ENCODE data around the gene HNF1B.
A peak's percentile ranks its signal among the peaks of the same experiment; 100 is the strongest.

Gene HNF1B

DNA sequence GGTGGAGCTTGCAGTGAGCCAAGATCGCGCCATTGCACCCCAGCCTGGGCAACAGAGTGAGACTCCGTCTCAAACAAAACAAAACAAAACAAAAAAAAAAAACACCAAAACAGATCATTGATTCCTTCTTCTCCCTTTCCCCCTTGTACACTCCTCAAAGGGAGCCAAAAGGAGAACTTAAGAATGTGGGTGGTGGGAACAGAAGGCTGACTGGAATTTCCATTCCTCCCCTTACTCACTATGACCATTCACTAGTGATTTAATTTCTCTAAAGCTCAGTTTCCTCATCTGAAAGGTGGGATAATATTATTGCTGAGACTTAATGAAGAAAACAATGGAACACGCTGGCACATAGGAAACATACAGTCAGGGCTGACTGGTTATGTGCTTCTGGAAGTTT lies 17.1 kb upstream of the HNF1B start:
- DNase-seq (ENCODE audit: low read depth): no peak

GRCh38 chr17:37761059-37761458 lies 16.2 kb upstream of the HNF1B start:
- no peak for DNase-seq (ENCODE audit: low read depth)

DNA sequence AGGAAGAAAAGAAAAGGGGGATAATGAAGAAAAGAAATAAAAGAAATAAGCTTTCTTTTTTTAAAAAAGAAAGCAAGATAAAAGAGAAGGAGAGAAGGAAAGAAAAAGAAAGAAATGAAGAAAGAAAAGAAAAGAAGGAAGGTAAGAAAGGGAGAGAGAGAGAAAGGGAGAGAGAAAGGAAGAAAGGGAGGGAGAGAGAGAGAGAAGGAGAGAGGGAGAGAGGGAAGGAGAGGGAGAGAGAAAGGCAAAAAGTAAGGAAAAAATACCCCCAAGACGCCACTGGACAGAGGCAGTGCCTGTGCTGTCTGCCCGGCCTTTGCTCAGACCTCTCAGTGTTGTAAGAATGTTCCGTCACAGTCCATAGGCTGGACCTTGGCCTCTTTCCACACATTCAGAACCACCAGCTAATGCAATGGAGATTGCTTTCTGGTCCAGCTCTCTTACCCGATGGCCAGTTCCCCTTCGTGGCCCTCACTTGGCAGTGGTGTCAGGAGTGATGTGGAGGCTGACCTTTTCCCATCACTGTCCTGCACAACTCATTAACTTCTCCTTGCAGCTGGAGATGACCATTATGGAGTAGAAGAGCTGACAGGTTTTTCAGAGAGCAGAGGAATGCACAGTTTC lies 14.3 kb upstream of the HNF1B start:
- no peak for DNase-seq (ENCODE audit: low read depth)

DNA sequence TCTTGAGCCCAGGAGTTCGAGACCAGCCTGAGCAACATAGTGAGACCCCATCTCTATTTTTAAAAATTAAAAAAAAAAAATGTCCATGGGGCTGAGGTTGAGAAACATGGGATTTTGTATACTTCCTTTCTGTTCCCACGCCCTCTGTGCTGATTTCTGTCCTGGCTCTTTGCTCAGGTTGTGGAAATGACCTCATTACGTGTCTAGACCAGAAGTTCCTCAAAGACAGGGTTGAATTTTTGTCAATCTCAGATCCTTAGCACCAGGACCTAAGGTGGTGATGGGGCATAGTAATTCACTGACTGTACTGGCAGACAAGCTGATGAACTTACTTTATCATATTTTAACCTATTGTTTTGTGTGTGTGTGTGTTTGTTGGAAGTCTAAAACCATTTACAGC lies 11.2 kb upstream of the HNF1B start:
- no peak for DNase-seq (ENCODE audit: low read depth)

DNA sequence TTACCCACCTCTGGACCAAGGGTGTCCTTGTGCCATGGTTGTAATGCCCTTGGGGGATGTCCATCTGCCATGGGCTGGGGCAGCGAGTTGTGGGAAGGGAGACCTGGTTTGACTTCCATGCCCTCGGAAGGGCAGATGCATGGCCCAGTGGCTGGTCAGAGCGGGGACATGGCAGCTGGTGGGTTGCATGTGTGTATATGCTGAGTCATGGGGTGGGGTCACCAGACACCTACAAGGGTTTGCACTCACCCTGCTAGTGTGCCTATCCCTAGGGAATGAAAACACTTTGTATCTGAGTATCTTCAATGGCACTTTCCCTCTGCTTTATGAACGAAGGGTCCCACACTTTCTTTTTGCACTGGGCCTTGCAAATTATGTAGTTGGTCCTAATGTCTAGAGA lies 10.6 kb upstream of the HNF1B start:
- DNase-seq (ENCODE audit: low read depth): no peak

DNA sequence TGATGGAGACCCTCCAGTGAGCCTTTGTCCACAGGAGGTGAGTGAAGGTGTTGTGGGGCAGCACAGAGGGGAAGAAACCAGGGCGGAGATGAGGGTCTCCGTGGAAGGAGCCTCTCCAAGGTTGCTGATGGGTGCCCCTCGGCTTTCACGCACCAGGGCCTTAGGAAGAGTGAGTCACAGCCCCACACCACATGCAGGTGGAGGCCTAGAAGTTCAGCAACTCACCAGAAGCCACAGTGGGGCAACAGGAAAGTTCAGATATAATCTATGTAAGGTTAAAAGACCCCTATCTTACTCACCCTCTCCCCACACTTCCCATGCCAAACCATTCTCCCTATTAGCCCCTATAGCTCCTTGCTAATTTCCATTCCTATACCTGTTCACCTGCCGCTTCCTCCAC lies 9.5 kb upstream of the HNF1B start:
- DNase-seq (ENCODE audit: low read depth): no peak

GRCh38 chr17:37752482-37752881 lies 7.6 kb upstream of the HNF1B start:
- DNase-seq (ENCODE audit: low read depth): peak; percentile 78

DNA sequence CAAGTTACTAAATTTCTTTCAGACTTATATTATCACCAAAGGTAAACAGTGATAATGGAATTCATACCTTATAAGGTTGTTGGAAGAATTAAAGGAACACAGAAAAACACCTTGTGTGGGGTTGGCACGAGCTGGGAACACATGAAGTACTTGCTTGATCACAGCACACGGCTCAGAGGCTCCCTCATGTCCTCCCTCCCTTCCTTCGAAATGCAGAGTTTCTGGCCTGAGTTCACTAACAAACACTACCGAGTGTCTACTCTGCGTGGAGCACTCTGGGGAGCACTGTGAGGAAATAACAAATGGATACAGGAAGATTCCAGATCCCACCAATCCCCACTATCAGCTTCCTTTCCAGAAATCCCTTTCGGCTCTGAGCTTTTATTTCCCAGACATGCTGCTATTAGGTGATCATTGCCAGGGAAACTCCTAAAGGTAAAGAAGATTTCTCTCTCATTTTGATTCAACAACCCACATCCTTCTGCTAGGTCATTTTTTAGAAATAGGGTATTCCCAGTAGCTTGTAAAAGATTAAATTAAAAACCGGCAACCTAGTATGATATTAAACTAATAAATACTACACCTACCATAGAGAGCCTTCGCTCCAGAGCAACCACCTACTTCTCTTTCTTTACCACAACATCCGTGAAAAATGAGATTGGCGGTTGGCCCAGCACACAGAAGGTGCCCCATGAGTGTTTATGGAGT lies 6.1 kb upstream of the HNF1B start:
- no peak for DNase-seq (ENCODE audit: low read depth)

GRCh38 chr17:37750292-37750691 lies 5.4 kb upstream of the HNF1B start:
- no peak for DNase-seq (ENCODE audit: low read depth)

DNA sequence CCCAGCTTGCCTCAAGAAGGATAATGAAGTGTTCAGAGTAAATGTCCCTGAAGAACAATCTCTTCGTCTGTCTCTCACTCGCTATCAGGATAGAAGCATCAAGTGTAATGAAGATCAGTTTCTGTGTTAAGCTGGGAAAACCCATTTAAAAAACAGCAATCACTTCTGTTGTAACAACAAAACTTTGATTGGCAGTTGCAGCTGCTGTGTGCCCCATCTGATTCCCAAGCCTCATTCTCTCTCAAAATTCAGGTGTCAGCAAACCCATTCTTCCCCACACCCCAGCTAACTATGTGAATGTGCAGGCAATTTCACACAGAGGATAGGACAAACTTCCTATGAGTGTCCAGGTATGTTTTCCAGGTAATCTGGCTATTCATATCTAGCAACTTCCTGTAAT lies 2.4 kb upstream of the HNF1B start:
- no peak for DNase-seq (ENCODE audit: low read depth)

- DNase-seq (ENCODE audit: low read depth): no peak
Observed at GRCh38 chr17:37746617-37747016, 1.8 kb upstream of the HNF1B start.

DNA sequence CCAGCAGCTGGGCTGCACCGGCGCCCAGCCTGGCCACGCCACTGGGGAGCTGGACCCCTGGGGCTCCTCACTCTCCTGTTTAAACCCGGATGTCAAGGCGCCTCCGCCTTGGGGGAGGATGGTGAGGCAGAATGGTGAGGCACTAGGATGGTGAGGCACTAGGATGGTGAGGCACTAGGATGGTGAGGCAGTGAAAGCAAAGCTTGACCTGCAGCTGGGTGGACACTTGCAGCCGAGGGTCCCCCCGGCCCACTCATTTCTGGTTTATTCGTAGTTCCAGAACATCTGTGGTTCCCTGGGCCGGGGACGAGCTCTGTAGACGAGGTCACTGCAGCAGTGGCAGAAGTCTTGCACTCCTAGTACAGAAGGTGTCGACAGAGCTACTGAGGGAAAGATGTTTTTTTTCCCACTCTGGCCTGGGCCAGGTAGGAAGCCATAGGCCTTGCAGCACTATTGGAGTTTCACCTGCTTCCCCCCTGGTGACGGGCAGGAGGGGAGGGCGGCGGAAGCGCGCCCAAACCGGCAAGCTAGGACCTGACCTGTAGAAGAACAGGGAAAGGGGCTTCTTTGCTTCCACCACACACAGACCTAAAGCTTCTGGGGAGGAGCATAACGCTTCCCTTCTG lies 1.1 kb upstream of the HNF1B start:
- DNase-seq (ENCODE audit: low read depth): no peak

DNA sequence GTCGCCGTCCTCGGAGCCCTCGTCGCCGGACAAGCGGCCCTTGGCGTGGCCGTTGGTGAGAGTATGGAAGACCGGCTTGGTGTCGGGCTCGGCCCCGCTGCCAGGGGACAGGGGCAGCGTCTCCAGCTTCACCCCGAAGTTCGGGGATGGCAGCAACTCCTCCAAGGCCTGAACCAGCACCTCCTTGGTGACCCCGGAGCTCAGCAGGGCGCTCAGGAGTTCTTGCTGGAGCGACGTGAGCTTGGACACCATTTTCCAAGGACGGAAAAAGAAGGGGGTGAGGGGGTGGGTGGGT lies 279 bp downstream of the HNF1B start:
- no peak for DNase-seq (ENCODE audit: low read depth)

DNA sequence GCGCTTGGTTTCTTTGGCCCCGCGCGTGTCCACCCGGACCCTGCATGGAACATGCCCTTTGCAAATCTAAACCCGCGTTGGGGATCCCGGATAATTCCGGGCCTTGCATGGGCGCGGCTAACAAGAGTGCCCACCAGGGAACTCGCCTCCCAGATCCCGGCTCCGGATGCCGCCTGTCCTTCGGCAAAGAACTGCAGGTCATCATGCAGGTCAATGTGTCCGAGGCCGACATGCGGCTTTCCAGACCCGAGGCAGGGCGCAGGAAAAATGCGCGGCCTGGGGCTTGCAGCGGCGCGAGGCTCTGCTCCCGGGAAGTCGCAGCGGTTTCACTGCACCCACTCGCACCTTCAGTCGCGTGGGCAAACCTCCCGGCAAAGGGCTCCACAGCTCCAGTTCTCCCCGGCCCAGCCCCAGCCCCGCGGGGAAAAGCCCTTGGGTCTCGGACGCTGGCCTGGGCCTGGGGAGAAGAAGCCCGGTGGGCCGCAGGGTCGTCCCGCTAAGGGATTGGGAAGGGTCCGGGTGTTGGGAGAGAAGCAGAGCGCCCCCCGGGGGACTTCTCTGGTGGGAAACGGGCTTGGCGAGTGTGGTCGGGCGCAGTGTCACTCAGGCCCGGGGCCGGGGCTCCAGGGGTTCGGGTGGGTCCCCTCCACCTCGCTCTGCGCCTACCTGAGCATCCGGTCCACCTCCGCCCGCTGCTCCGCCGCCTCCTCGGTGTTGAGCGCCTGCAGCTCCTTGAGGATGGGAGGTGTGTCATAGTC lies 805 bp downstream of the HNF1B start:
- DNase-seq (ENCODE audit: low read depth): no peak

GRCh38 chr17:37743612-37743874 lies 1.3 kb downstream of the HNF1B start:
- no peak for DNase-seq (ENCODE audit: low read depth)

- no peak for DNase-seq (ENCODE audit: low read depth)
Observed at GRCh38 chr17:37742762-37743611, 1.9 kb downstream of the HNF1B start.

DNA sequence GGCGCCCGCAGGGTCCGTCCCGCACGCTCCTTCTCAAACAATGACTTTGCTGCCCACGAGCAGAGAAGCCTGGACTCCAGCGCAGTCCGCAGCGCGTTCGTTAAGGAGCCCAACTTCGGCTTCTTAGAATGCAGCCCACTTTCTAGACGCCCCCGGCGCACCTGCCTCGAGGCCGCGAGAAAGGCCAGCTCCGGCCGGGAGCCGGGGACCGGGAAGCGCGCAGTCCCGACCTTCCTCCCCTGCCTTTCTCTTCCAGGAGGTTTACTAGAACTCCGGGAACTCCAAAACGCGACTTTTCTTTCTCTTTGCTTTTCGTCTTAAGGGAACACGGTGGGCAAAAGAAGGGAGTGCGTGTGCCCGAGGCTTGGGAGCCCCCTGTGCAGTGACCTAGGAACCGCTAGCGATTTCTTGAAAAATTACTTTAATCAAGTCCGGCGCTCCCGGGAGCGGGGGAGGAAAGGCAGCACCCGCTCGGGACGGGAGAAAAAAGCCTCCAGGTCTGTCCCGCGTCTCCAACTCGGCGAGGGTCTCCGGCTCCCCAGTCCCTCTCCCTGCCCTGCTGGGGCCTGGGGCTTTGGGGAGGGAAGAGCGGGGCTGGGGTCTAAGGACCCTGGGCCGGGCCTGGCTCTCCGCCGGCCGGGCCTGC lies 2.6 kb downstream of the HNF1B start:
- DNase-seq (ENCODE audit: low read depth): no peak

DNA sequence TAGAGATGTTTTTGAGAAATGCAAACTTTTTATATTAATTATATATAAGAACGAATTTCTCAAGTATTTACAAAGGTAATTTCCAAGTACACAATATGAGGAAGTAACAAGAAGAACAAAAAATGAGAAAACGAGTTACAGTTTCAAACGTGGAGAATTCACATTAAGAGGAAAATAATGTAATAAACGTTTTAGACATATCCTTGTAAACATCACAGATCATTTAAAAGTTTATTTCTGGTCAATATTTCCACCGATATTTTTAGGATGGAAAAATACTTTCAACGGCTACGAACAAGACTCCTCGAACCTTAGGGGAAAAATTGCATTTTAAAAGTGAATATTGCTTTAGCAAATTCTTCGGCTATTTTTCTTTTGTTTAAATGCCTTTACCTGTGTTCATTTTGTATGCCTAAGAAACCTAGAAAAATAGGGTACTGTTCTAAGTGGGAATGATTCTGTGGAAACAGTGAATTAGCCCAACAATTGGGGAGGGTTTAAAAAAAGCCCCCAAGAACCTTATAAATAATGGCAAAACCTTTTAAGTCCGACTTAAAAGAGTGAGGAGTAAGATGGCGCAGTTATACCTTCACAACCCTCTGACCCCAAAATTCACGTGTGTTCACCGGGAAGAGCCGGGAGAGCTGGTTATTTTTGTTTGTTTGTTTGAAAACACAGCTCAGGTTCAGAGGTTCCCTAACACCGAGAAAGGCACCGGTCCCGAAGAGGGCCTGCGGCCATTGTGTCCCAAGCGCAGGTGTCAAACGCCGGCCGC lies 3.3 kb downstream of the HNF1B start:
- no peak for DNase-seq (ENCODE audit: low read depth)

DNA sequence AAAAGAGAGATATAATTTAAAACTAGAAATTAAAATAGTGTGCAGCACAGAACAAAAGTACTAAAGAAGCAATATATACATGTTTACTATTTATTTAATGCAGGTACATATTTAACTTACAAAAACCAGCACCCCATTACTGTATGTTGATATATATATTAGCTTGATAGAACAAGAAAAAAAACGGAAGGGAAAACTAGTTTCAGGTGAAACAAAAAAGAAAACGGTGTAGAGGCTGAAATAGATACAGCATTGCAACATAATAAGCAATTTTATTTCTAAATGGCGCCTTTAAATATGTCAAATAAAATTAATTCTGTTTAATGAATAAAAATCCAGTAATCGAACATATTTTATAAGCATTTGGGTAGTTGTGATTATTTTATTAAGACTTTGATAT lies 3.9 kb downstream of the HNF1B start:
- DNase-seq (ENCODE audit: low read depth): no peak

DNA sequence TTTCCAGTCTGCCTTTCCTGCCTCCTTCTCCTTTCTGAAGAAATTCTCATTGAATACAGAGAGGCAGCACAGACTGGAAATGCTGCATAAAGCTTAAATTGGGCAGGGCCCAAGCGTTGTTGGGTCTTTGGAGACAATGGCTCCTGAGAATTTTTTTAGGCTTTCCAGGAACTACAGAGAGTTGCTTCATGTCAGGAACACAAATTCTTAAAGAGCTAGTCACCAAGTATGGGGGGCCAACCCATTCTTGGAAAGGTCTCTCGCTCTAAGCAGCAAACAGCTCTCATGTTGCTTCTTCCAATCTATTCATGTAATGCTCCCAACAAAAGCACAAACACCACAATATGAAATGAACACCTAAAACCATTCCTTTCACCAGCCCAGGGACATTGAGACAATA lies 6.9 kb downstream of the HNF1B start:
- DNase-seq (ENCODE audit: low read depth): peak; percentile 30

DNA sequence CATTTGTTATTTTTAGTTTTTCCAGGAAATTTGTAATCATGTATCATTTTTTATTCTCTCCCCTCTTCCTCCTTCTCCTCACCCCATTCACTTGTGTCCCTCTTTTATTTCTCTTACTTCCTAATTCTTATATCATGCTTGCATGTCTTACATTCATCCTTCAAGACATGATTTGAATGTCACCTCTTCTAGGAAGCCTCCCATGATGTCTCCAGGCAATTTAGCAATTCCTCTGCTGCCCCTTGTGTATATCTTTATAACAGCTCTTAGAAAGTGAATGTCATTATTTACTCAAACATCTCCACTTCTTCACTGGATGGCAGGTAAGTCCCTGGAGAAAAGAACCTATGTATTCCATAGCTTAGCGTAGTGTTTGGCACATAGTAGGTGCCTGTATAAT lies 7.8 kb downstream of the HNF1B start:
- no peak for DNase-seq (ENCODE audit: low read depth)

Data from HS-5 (cell line).